GM18867 (cell line): ENCODE measurements around the gene WSB2.
"Not testable (repeated sequence)": the region's sequence is repeated elsewhere in the genome, so short reads cannot be mapped to it uniquely, and the experiment has no call there.

Source experiments
- ATAC-seq: cut with Tn5 transposase; IDR thresholded peaks from one replicate; pipeline ENCODE4 v1.9.1; 2021; ENCODE audit warnings: mild to moderate bottlenecking, moderate library complexity; ENCODE audit not compliant: unreplicated experiment

Gene WSB2

DNA sequence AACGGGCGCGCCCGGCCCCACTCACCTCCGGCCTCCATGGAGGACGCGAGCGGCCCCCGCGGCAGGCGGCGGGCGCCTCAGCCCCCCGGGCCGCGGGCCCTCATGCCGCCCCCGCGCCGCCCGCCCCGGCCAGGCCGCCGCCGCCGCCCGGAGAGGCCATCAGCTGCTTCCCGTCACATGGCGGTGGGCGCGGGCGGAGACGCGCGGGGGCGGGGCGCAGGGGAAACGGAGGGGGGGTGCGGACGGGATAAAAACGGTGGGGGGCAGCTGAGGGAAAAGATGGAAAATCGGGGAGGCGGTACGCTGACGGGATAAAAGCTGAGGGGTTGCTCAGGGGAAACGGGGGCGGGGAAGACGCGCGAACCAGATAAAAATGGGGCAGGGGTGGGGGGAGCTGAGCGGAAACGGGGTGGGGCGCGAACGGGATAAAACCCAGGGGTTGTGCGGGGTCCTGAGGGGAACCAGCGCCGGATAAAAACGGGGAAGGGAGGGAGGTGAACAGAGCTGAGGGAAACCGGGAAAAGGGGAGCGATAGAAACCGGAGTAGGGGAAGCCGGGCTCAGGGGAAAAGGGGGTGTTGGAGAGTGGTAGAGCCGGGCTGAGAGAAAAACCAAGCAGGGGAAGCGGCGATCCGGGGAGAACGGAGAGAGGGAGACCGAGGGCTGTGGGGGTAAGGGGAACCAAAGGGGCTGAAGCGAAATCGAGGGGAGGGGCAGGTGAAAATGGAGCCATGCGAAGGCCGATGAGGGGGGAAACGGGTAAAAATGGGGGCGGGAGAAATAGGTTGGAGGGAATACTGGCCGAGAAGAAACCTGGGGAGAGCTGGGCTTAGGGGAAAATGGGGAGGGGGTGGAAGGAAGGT lies at the start of gene WSB2:
Gene WSB2, minus strand, starts transcription at position 169 of the 862 bp plus-strand sequence. Its CDS starts 131 bp downstream, at position 38.
- ATAC-seq = peak; percentile 63

DNA sequence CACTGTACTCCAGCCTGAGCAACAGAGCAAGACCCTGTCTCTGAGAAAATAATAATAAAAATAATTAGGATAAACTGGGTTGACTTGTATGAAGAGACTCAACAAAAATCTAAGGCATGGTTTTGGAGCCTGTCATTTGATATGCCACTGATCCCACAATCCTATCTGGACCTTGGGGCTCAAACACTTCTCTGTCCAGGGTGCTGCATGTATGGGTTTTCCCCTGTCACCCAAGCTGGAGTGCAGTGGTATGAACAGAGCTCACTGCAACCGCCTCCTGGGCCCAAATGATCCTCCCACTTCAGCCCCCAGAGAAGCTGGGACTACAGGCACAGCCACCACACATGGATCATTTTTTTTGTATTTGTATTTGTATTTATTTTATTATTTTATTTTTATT lies 48.1 kb upstream of the WSB2 start:
- no peak for ATAC-seq

DNA sequence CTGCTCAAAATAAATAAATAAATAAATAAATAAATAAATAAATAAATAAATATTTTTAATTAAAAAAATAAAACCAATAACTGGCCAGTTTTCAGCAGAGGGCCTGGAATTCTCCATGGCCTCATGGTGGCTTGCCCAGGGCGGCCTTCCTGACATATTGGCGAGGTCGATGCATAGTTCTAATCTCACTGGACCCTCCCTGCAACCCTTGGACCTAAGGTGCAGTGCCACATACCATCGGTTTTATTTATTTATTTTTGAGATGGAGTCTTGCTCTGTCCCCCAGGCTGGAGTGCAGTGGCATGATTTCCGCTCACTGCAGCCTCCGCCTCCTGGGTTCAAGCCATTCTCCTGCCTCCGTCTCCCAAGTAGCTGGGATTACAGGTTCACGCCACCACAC lies 46.7 kb upstream of the WSB2 start:
- no peak for ATAC-seq

DNA sequence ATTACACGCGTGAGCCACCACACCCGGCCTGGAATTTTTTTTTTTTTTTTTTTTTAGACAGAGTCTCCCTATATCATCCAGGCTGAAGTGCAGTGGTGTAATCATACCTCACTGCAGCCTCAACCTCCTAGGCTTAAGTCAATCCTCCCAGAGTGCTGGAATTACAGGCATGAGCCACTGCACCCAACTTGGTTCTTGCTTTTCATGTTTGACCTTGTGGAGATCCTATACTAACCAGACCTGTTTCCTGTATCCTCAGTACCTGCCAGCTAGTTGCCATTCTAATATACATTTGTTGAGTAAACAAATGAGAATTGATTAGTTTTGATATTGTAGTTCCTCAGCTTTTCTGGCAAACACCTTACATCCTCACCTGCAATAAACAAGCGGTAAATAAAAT lies 46.0 kb upstream of the WSB2 start:
- ATAC-seq = no peak

- ATAC-seq = peak; percentile 55
These were observed 42.8 kb upstream of the WSB2 start, which contains the start of gene VSIG10 for GRCh38 chr12:118103601-118104382. TSS of gene VSIG10 (minus strand) at chr12:118104011. CDS start at chr12:118103671, 340 bp downstream.

GRCh38 chr12:118103201-118103600 lies 42.2 kb upstream of the WSB2 start:
- peak; percentile 28 for ATAC-seq

DNA sequence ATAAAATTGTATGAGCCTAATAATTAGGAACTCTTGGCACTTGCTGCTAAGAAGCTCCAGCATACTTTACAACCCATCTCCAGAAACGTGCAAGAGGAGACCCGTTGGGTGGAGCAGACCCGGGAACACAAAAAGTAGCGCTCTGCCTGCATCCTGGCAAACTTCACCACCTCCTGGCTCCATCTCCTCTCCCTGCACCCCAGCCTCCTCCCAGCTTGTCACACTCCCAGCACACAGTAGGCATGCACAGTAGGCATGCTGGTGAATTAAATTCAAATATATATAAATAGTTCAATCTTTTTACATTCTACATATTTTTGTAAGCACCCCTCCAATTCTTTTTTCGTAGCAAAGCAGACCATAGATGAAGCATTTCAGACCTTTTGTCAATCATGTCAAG lies 41.6 kb upstream of the WSB2 start:
- no peak for ATAC-seq

GRCh38 chr12:118102070-118102469 lies 41.1 kb upstream of the WSB2 start:
- ATAC-seq = no peak

DNA sequence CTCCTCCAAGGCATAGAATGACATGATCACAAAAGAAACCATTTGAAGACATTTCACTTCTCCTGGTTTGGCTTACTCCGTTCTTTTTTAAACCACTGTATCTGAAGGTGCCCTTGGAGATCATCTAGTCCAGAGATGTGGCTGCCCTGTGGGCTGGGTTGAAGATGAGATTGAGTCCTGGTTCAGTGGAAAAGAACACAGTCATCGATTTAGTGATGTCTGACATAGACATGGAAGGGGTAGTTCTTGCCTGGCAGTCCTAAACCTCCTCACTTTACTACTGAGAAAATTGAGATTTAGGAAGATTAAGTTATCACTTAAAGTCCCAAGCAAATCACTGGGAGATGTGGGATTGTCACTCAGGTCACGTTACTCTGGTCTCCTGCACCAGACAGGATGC lies 40.1 kb upstream of the WSB2 start:
- ATAC-seq = no peak

DNA sequence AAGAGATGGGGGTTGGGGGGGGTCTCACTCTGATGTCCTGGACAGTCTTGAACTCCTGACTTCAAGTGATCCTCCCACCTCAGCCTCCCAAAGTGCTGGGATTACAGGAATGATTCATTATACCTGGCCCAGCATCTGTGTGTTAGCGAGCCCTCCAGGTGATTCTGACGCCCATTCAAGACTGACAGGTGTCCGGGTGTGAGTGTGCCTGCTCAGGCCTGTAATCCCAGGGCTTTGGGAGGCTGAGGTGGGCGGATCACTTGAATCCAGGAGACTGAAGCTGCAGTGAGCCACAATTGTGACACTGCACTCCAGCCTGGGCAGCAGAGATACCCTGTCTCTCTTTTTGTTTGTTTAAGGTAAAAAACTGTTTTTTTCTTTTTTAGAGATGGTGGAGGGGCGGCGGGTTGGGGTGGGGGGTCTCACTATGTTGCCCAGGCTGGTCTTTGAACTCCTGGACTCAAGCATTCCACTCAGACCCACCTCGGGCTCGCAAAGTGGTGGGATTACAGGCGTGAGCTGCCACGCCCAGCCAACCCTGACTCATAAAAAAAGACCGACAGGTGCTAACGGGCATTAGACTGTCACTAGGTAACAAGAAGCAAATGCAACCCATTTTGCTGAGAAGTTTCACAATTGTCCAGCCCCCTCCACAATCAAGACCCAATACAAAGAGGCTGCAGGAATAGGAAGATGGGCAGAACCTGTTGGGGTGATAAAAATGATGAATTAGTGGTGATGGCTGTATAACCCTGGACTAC lies 38.1 kb upstream of the WSB2 start:
- ATAC-seq = no peak

DNA sequence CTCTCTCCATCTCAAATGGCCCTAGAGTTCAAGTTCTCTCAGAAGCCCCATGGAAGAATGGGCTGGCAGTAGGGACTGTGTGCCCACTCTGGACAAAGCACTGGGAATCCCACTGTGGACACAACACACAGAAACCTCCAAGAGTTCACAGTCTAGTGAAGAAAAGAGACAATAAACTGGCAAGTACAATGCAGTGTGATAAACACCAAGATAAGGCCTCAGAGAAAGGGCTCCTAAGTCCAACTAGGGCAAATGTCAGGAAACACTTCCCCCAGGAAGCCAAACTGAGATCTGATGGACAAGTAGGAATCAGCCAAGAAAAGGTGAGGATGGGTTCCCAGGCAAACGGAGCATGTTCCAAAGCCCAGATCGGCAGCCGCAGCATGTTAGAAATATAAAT lies 37.4 kb upstream of the WSB2 start:
- ATAC-seq = no peak

- ATAC-seq = no peak
These were observed 33.1 kb upstream of the WSB2 start for GRCh38 chr12:118094039-118094438.

DNA sequence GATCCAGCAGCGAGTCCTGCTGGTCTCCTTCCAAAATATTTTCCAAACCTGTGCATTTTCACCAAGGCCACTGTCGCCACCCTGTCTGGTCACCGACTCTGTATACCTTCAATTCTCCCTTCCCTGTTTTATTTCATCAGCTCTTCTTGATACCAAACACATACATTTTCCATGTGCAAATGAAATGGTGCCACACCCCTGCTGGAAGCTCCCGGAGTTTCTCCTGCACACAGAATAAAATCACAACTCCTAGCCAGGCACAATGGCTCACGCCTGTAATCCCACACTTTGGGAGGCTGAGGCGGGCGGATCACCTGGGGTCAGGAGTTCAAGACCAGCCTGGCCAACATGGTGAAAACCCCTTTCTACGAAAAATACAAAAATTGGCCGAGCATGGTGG lies 28.8 kb upstream of the WSB2 start:
- ATAC-seq = no peak

DNA sequence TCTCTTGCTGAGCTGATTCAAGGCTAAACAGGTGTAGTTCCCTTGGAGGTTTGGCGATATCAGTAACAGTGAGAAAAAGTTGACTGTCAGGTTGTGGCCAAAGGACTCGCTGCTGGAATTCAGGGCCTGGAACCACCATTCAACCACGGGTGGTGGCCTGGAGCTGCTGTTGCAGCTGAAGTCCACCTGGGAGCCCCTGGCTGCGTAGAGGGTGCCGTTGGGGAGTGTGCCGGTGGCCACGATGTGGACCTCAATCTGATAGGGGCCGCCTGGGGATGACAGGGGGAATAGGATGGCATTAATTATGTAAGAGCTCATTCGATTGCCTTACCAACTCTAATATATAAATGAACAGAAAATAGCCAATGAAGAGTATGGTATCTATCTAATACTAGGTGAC lies 21.2 kb upstream of the WSB2 start:
- no peak for ATAC-seq

GRCh38 chr12:118081521-118081920 lies 20.5 kb upstream of the WSB2 start:
- not testable (repeated sequence) for ATAC-seq

- no peak for ATAC-seq
These were observed 12.8 kb upstream of the WSB2 start for GRCh38 chr12:118073768-118074167.

DNA sequence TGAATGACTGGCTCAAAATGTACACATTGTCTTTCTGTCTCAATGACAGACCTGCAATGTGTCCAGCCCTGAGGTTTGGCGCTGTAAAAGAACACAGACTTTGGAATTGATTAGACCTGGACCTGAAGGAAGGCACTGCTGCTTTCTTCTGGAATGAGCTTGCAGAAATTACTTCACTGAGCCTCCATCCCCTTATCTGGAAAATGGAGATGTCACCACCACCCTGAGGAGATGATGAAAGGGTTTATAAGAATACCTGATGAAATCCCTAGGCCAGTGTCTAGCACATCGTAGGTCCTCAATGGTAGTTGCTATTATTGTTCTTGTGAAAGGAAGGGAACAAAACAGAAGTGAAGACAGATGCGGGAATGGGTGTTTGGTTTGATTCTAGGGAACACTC lies 9.7 kb upstream of the WSB2 start:
- no peak for ATAC-seq

- no peak for ATAC-seq
These were observed 7.5 kb upstream of the WSB2 start for GRCh38 chr12:118068445-118068844.

- no peak for ATAC-seq
These were observed 4.4 kb upstream of the WSB2 start for GRCh38 chr12:118065380-118065779.

GRCh38 chr12:118064608-118065007 lies 3.6 kb upstream of the WSB2 start:
- peak; percentile 37 for ATAC-seq
